ENCODE data around the gene RNASE11.

- TF ChIP-seq CTCF (IDR thresholded peaks at IDR 0.05 in 2 of 3, conservative IDR thresholded peaks at IDR 0.05 in 1 of 3; ENCODE audit: borderline replicate concordance in 1 of 3, insufficient read depth in 1 of 3, low read depth in 2 of 3, low read length in 2 of 3) (no peak), EZH2 (IDR thresholded peaks at IDR 0.05) (no peak), ZFX (IDR thresholded peaks at IDR 0.05) (no peak), POLR2A (IDR thresholded peaks at IDR 0.05; ENCODE audit: borderline replicate concordance, extremely low read depth, insufficient read depth, insufficient read length) (no peak), RAD21 (IDR thresholded peaks at IDR 0.05; ENCODE audit: low read depth) (no peak), POLR2AphosphoS5 (IDR thresholded peaks at IDR 0.05; ENCODE audit: low read depth, low read length) (no peak), REST (IDR thresholded peaks at IDR 0.05; ENCODE audit: low read depth) (no peak), EZH2phosphoT487 (IDR thresholded peaks at IDR 0.05; ENCODE audit: borderline replicate concordance) (no peak), ATF3 (IDR thresholded peaks at IDR 0.05) (no peak), SP1 (IDR thresholded peaks at IDR 0.05; ENCODE audit: low read depth) (no peak)
Measured at GRCh38 chr14:20624495-20625070, 36.8 kb upstream of the RNASE11 start.
